GM10847 (cell line): Measurements from ENCODE around the gene POLR2J.

Experiments
- POLR2A ChIP-seq: IDR thresholded peaks from 2 replicates; pipeline ENCODE4 v1.6.1; 2011; ENCODE audit not compliant: insufficient read length; ENCODE audit errors: extremely low read depth

The POLR2J gene

DNA sequence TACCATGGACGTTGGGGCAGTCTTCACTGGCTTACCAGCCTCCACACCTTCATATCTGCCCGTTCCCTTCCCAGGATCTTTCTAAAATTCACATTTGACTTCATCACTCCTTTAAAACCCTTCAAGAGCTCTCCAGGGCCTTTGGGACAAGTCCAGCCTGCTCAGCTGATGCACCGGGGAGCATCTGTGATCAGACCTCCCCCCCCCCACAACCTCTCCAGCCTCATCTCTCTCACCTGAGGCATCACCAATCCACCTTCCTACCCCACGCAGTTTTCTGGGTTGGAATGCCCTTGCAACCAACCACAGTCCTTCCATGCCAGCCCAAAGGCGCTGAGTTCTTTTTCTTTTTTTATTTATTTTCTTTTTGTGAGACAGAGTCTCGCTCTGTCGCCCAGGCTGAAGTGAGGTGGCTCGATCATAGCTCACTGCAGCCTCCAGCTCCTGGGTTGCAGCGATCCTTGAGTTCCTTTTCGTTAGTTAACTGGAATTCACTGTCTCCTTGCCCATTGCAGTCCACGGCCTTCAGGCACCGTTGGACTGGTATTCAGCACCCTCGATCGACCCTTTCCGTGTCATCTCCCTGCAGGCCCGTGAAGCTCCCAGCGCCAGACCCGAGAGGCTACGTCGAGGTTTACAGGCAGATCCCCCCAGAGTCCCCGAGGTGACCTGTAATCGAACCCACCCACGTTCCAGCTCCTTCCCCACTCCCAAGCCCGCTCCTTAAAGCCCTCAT lies 14.7 kb downstream of the POLR2J start:
- no peak for TF ChIP-seq POLR2A

GRCh38 chr7:102460467-102460866 lies 18.3 kb downstream of the POLR2J start:
- no peak for TF ChIP-seq POLR2A

GRCh38 chr7:102459221-102459844 lies 19.4 kb downstream of the POLR2J start:
- TF ChIP-seq POLR2A: no peak

GRCh38 chr7:102457352-102457924 lies 21.3 kb downstream of the POLR2J start:
- no peak for TF ChIP-seq POLR2A

- no peak for TF ChIP-seq POLR2A
Measured at GRCh38 chr7:102456327-102456726, 22.4 kb downstream of the POLR2J start.

DNA sequence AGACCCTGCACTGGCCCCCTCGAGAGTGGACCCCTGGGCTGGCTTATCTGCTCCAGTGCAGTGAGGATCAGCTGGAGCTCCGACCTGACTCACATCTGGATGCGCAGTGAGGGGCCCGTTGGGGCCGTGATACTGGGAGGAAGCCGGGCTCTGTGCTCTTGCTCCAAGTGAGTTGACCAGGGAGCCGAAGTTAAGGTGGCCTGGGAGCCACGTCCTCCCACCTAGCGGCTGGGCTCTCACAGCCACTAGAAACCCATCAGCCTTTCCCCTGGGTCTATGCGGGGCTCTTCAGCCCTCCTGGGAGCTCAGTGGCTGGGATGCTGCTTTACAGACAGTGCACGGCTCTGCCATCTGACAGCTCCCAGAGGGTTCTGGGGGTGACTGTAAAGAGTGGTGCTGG lies 23.1 kb downstream of the POLR2J start:
- TF ChIP-seq POLR2A: no peak

DNA sequence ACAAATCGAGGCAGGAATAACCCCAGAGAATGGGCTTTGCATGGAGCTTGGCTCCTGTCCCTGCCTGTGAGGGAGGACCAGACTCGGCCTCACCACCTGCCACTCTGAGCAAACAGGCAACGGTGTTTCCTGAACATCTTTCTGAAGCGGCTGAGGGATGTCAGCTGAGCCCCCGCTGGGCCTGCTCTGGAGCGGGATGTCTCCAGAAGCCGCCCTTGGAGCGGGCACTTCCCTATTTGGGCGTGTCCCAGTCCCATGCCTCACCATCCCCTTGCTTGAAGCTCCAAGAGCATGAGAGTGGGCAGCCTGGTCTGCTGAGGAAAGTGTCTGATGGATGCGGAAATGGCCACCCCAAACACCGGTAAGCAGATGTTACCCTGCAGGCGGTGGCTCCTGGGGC lies 24.3 kb downstream of the POLR2J start:
- no peak for TF ChIP-seq POLR2A

DNA sequence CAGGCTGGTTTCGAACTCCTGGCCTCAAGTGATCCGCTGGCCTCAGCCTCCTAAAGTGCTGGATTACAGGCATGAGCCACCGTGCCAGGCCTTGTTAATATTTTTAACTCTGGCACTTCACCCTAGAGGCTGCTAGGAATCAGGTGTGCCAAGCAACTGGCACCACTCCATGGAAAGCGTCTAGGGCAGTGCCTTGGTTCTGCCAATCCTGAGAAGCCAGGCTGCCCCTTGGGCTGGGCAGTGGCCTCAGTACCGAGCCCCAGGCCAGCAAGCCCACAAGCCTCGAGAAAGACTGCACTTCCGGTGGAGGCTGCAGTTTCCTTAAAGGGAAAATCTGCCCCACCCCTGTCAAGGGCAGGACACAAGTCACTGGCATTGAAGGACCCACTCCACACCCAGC lies 25.4 kb downstream of the POLR2J start:
- TF ChIP-seq POLR2A: no peak

DNA sequence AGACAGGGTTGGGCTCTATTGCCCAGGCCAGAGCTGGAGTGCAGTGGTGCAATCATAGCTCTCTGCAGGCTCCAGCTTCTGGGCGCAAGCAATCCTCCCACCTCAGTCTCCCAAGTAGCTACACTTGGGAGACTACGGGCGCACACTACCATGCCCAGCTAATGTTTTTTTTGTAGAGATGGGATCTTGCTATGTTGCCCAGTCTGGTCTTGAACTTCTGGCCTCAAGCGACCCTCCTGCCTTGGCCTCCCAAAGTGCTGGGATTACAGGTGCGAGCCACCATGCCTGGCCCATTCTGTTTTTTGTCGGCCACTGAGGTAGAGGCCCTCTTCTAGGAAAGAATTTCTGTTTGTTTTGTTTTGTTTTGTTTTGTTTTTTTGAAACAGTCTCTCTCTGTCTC lies 26.3 kb downstream of the POLR2J start:
- no peak for TF ChIP-seq POLR2A

- TF ChIP-seq POLR2A: no peak
Measured at GRCh38 chr7:102451371-102452054, 27.2 kb downstream of the POLR2J start.

- no peak for TF ChIP-seq POLR2A
Measured at GRCh38 chr7:102450242-102450641, 28.5 kb downstream of the POLR2J start.

DNA sequence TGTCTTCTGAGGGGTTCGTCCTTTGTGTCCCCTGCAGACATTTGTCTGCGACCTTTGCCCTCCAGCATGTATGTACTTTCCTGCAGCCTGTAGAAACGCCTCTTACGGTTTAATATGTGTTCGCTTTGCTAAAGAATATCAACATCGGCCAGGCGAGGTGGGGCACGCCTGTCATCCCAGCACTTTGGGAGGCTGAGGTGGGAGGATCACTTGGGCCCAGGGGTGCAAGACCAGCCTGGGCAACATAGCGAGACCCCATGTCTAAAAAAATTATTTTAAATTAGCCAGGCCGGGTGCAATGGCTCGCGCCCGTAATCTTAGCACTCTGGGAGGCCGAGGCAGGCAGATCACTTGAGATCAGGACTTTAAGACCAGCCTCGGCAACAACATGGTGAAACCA lies 29.6 kb downstream of the POLR2J start:
- TF ChIP-seq POLR2A: no peak

GRCh38 chr7:102447311-102447710 lies 31.4 kb downstream of the POLR2J start:
- TF ChIP-seq POLR2A: no peak

- TF ChIP-seq POLR2A: no peak
Measured at GRCh38 chr7:102446387-102447156, 32.1 kb downstream of the POLR2J start.

DNA sequence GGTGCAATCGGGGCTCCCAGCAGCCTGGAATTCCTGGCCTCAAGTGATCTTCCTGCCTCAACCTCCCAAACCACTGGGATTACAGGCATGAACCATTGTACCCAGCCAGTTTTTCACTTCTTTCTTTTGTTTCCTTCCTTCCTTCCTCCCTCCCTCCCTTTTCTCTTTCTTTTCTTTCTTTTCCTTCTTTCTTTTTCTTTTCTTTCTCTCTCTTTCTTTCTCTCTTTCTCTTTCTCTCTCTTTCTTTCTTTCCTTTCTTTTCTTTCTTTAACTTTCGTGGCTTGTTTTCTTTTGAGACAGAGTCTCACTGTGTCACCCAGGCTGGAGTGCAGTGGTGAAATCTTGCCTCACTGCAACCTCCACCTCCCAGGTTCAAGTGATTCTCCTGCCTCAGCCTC lies 33.0 kb downstream of the POLR2J start:
- no peak for TF ChIP-seq POLR2A

GRCh38 chr7:102444961-102445673 lies 33.6 kb downstream of the POLR2J start:
- no peak for TF ChIP-seq POLR2A
